Right lobe of liver (tissue), 4 donors: ENCODE results near the gene OR2H1.

ENCODE experiments used
- POLR2A ChIP-seq: fragments of 450-650 bp; IDR thresholded peaks from one replicate; pipeline ENCODE4 v1.6.1; 2017; ENCODE audit warnings: antibody characterized with exemption, mild to moderate bottlenecking
- TF ChIP-seq, protein P1 (sequence below), 4 donors: fragments of 200-600 bp in 3 of 4; fragments of 450-650 bp in 1 of 4; IDR thresholded peaks; one replicate each; pipeline versions ENCODE4 v1.5.1 to v1.8.0; 2016 to 2022; ENCODE audit warnings: antibody characterized with exemption in 4 of 4, mild to moderate bottlenecking in 2 of 4
- donor health status: DM: no; HTN: no; CAD: no.
- donor health status: DM: no; HTN: no; CAD: no.
- donor health status: DM: no; HTN: yes; CAD: no.

DNA sequence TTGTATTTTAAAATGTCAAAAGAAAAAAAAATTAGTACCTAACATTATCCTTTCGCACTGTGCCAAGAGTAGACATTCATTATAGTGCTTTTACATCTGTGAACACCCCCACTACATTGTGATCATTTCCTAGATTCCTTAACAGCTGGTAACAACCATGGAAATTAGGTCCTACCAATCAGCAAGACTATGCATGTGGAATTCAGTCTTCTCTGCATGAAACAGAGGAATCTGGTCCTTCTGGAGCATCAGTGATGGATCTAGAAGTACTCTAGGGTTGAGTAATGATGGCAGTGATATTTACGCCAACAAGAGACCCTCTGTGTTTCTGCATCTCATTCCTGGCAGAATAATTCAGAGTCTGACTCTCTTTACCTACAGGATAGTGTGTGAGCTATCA is 32.8 kb upstream of the OR2H1 start:
- TF ChIP-seq, protein P1, sequence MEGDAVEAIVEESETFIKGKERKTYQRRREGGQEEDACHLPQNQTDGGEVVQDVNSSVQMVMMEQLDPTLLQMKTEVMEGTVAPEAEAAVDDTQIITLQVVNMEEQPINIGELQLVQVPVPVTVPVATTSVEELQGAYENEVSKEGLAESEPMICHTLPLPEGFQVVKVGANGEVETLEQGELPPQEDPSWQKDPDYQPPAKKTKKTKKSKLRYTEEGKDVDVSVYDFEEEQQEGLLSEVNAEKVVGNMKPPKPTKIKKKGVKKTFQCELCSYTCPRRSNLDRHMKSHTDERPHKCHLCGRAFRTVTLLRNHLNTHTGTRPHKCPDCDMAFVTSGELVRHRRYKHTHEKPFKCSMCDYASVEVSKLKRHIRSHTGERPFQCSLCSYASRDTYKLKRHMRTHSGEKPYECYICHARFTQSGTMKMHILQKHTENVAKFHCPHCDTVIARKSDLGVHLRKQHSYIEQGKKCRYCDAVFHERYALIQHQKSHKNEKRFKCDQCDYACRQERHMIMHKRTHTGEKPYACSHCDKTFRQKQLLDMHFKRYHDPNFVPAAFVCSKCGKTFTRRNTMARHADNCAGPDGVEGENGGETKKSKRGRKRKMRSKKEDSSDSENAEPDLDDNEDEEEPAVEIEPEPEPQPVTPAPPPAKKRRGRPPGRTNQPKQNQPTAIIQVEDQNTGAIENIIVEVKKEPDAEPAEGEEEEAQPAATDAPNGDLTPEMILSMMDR (IDR thresholded peaks at IDR 0.05): no peak
- no peak for TF ChIP-seq POLR2A
